Peyer's patch (tissue), 4 donors: ENCODE data around the gene PTPRM. TPM values are rescaled to one million over a fixed set of nuclear protein-coding genes. Genes with fewer than 3 reads are reported as not detected.
"Not testable (repeated sequence)": the region's sequence is repeated elsewhere in the genome, so short reads cannot be mapped to it uniquely, and the experiment has no call there.

Experiments used
- DNase-seq, 3 donors: peaks; one replicate each; pipeline ENCODE4 v3.0.0-alpha.2; 2017 to 2019
- H3K27ac ChIP-seq, 4 donors: fragments of 200-600 bp; sonication (generic); one replicate each; pipeline ENCODE4 v1.5.1; 2016 to 2019
- H3K27me3 ChIP-seq, 2 donors: fragments of 200-600 bp; sonication (generic); one replicate each; pipeline ENCODE4 v1.5.1; 2019
- H3K36me3 ChIP-seq, 3 donors: fragments of 200-600 bp; sonication (generic); one replicate each; pipeline ENCODE4 v1.5.1; 2016 to 2019
- H3K4me1 ChIP-seq, 4 donors: fragments of 200-600 bp; sonication (generic); one replicate each; pipeline ENCODE4 v1.5.1; 2016 to 2019
- H3K4me3 ChIP-seq, 4 donors: fragments of 200-600 bp; sonication (generic); 1 replicate in 3 of 4; 2 replicates in 1 of 4; pipeline ENCODE4 v1.5.1; 2016 to 2019; ENCODE audit warnings: mild to moderate bottlenecking in 1 of 4
- H3K9me3 ChIP-seq, 4 donors: fragments of 200-600 bp; sonication (generic); one replicate each; pipeline ENCODE4 v1.5.1; 2016 to 2019; ENCODE audit warnings: mild to moderate bottlenecking in 1 of 4
- POLR2A ChIP-seq, 2 donors: fragments of 450-650 bp; IDR thresholded peaks; one replicate each; pipeline ENCODE4 v1.5.1; 2017; ENCODE audit warnings: antibody characterized with exemption in 2 of 2, mild to moderate bottlenecking in 2 of 2, moderate library complexity in 2 of 2
- total RNA-seq, 4 donors: library from RNA; depleted of rRNA; stranded (reverse); fragments of >200 nt; gene quantifications; one replicate each; pipeline ENCODE4 v1.1.0, GENCODE V29; 2016
- TF ChIP-seq, protein P1 (sequence below), 6 experiments: fragments of 450-650 bp in 4 of 6; fragments of 200-600 bp in 2 of 6; sonication (generic) in 1 of 6; IDR thresholded peaks; one replicate each; pipeline ENCODE4 v1.5.1; 2017 to 2019; ENCODE audit warnings: antibody characterized with exemption in 6 of 6, mild to moderate bottlenecking in 3 of 6, moderate library complexity in 1 of 6

PTPRM gene
- total RNA-seq, 4 donors from 2014 or later, result 39.6 to 211 (median 80.3) TPM

DNA sequence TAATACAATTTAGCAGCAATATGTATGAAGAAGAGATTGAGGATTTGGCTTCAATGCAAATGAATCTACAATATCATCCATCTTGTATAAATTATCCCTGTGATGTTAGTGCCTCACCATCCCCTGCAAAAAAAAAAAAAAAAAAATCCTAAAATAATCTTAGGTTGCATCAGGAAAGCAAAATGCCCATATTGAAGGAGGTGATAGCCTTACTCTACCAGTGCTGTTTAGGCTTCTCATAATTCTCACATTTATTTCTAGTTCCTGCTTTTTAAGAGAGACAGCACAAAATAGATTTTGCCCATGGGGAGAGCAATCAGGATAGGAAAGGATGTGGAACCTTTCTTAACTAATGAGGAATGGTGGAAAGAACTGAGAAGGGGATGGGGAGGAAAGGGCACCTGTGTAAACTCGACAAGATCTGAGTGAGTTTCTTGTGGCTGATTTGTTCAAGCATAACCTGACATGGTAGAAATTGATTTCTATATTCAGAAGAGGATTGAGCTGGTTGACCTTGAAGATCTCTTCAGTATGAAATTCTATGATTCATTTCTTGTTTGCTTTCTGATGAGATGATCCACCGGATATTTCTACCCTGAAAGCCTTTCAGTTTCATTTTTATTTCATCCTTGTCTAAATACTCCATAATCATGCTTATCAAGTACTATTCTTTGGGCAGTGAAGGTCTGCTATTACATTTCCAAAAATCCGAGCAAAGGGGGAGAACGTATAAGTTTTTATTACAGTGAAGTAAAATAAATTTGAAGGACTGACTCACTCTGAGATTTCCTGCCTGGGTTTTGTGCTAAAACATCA, 391.2 kb downstream of the PTPRM start:
- no peaks in the 10 kb centered on the region for H3K4me1 ChIP-seq
- no peaks in the 10 kb centered on the region for H3K9me3 ChIP-seq
- no peak for TF ChIP-seq POLR2A (IDR thresholded peaks at IDR 0.05)
- TF ChIP-seq, protein P1, sequence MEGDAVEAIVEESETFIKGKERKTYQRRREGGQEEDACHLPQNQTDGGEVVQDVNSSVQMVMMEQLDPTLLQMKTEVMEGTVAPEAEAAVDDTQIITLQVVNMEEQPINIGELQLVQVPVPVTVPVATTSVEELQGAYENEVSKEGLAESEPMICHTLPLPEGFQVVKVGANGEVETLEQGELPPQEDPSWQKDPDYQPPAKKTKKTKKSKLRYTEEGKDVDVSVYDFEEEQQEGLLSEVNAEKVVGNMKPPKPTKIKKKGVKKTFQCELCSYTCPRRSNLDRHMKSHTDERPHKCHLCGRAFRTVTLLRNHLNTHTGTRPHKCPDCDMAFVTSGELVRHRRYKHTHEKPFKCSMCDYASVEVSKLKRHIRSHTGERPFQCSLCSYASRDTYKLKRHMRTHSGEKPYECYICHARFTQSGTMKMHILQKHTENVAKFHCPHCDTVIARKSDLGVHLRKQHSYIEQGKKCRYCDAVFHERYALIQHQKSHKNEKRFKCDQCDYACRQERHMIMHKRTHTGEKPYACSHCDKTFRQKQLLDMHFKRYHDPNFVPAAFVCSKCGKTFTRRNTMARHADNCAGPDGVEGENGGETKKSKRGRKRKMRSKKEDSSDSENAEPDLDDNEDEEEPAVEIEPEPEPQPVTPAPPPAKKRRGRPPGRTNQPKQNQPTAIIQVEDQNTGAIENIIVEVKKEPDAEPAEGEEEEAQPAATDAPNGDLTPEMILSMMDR (IDR thresholded peaks at IDR 0.05), result no peak
- H3K27ac ChIP-seq, result peak overlapping the region in 2 of 4 donors; percentile 13 to 23
- no peaks in the 10 kb centered on the region for H3K27me3 ChIP-seq
- H3K4me3 ChIP-seq, result peak overlapping the region in 1 of 4 donors; percentile 0
- no peaks in the 10 kb centered on the region for H3K36me3 ChIP-seq
- DNase-seq, result no peak

DNA sequence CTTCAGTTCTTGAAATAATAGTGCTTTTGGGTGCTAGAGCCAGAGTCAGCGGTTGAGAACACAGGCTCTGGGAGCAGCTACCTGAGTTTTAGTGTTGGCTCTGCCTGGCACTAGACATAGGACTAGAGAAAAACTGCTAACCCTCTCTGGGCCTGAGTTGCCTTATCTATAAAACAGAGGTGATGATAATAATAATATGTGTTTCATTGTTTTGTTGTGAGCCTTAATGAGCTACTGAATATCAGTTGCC, 391.7 kb downstream of the PTPRM start:
- no peak for DNase-seq
- TF ChIP-seq, protein P1 (IDR thresholded peaks at IDR 0.05), result no peak
- no peak for TF ChIP-seq POLR2A (IDR thresholded peaks at IDR 0.05)
- H3K36me3 ChIP-seq, result no peaks in the 10 kb centered on the region
- H3K4me1 ChIP-seq, result no peaks in the 10 kb centered on the region
- no peaks in the 10 kb centered on the region for H3K27me3 ChIP-seq
- no peaks in the 10 kb centered on the region for H3K9me3 ChIP-seq
- peak overlapping the region in 1 of 4 donors; percentile 0 for H3K4me3 ChIP-seq
- H3K27ac ChIP-seq, result peak overlapping the region in 2 of 4 donors; percentile 13 to 23

DNA sequence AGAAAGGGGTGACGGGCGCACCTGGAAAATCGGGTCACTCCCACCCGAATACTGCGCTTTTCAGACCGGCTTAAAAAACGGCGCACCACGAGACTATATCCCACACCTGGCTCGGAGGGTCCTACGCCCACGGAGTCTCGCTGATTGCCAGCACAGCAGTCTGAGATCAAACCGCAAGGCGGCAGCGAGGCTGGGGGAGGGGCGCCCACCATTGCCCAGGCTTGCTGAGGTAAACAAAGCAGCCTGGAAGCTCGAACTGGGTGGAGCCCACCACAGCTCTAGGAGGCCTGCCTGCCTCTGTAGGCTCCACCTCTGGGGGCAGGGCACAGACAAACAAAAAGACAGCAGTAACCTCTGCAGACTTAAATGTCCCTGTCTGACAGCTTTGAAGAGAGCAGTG, 399.6 kb downstream of the PTPRM start:
- H3K9me3 ChIP-seq, H3K4me3 ChIP-seq, DNase-seq, H3K4me1 ChIP-seq, H3K27me3 ChIP-seq, H3K36me3 ChIP-seq, H3K27ac ChIP-seq: not testable (repeated sequence)

DNA sequence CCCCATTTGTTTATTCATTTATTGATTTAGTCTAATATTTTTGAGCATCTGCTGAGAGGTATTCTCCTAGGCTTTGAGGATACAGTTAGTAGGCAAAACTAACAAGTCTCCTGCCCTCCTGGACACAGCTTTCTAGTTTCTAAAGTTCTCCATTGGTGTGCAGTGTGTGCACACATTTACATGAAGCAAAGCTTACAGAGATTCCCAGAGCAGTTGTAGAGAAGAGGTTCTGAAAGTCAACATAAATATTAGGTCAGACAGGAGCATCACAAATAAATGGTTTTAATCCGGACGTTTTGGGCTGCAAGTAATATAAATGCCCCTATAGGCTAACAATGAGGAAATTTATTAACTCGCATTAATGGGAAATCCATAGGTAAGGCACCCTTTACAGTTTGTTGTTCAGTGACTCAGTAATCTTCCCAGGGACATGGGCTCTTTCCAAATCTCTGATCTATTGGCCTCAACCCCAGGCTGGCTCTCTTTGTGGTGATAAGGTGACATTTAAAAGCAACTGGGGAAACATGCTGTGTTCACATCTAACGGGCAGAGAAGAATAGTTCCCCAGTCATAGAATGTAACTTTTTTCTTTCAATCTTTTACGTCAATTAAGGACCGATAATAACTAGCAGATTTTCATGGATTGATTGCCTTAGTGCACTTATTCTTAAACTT, 407.2 kb downstream of the PTPRM start:
- Histone ChIP-seq H3K36me3 (no peaks in the 10 kb centered on the region), H3K27me3 (no peaks in the 10 kb centered on the region), H3K27ac (no peak overlapping the region), H3K4me3 (no peak overlapping the region), H3K4me1 (no peaks in the 10 kb centered on the region), H3K9me3 (no peaks in the 10 kb centered on the region)
- DNase-seq, result no peak
- no peak for TF ChIP-seq POLR2A (IDR thresholded peaks at IDR 0.05)
- TF ChIP-seq, protein P1 (IDR thresholded peaks at IDR 0.05), result no peak

DNA sequence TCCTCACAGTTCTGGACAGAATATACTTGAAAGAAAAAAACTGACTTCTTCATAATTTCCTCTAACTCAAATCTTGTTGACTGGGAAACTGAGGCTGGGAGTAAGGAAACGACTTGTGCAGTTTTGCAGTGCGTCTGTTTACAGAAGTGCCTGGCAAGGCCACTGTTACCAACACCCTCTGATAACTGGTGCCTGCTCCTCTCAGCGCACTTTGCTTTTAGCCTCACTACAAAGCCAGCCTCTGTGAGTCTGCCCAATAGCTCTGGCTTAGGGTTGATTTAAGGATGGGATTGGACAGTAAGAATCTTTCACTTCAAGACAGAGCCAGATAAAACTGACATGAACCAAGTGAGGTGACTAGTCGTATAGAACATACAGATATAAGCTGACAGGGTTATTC, 410.8 kb downstream of the PTPRM start:
- Histone ChIP-seq H3K27ac (no peak overlapping the region), H3K27me3 (no peaks in the 10 kb centered on the region), H3K36me3 (no peaks in the 10 kb centered on the region), H3K9me3 (no peaks in the 10 kb centered on the region), H3K4me3 (no peak overlapping the region), H3K4me1 (no peaks in the 10 kb centered on the region)
- DNase-seq, result no peak
- TF ChIP-seq, protein P1 (IDR thresholded peaks at IDR 0.05), result no peak
- no peak for TF ChIP-seq POLR2A (IDR thresholded peaks at IDR 0.05)

DNA sequence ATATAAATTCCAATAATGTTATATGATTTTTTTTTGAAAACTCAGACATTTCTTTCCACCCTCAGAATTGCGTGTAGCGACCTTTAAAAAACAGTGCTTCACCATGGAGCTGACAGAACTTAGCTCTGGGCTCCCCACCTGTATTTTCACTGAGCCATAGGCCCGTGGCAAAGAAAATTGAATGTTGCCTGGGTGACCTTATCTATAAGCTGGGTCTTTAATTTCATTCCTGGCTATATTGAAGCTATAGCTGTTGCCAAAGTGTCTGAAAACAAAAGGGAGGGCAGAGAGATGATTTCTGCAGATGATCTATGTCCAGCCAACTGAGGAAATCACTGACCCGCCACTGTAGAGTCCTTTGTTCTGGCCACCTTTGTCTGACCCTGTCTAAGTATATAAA, 411.7 kb downstream of the PTPRM start:
- DNase-seq, result no peak
- H3K36me3 ChIP-seq, result no peaks in the 10 kb centered on the region
- H3K4me1 ChIP-seq, result no peaks in the 10 kb centered on the region
- H3K27me3 ChIP-seq, result no peaks in the 10 kb centered on the region
- no peak overlapping the region for H3K4me3 ChIP-seq
- H3K27ac ChIP-seq, result no peak overlapping the region
- H3K9me3 ChIP-seq, result no peaks in the 10 kb centered on the region
- TF ChIP-seq, protein P1 (IDR thresholded peaks at IDR 0.05), result no peak
- TF ChIP-seq POLR2A (IDR thresholded peaks at IDR 0.05), result no peak
